ENCODE results near the gene C3orf33. TPM values are rescaled to one million over a fixed set of nuclear protein-coding genes. Genes with fewer than 3 reads are reported as not detected.

Gene C3orf33
- total and polyA plus RNA-seq, 2 of the 8 experiments (the other 6 are each of a cell fraction or from before 2014, with no cell fraction given), result 3.4 to 4.5 TPM

Other genes with a start within 250 kb of the C3orf33 start
- gene PLCH1, start 61.2 kb downstream of the C3orf33 start, total RNA-seq (2021; fragmentation: NEBNext Ultra II Directional; extraction: Animal tissue kit (Norgen Biotek cat#: 25700)), result 17.2 and 17.4 TPM in 2 replicates
- 5.0 and 5.8 TPM in 2 replicates for gene PLCH1, start 61.2 kb downstream of the C3orf33 start, polyA plus RNA-seq (2011; rRNA removed)
- gene SLC33A1, start 48.1 kb upstream of the C3orf33 start, total RNA-seq (2021; fragmentation: NEBNext Ultra II Directional; extraction: Animal tissue kit (Norgen Biotek cat#: 25700)), result 21.4 and 24.2 TPM in 2 replicates
- gene SLC33A1, start 48.1 kb upstream of the C3orf33 start, polyA plus RNA-seq (2011; rRNA removed), result 15.6 and 19.6 TPM in 2 replicates
- gene GMPS, start 64.4 kb upstream of the C3orf33 start, total RNA-seq (2021; fragmentation: NEBNext Ultra II Directional; extraction: Animal tissue kit (Norgen Biotek cat#: 25700)), result 161 and 175 TPM in 2 replicates
- gene GMPS, start 64.4 kb upstream of the C3orf33 start, polyA plus RNA-seq (2011; rRNA removed), result 31.4 and 57.7 TPM in 2 replicates

All from H1 (cell line).